ENCODE results near the gene BMP3. TPM values are rescaled to one million over a fixed set of nuclear protein-coding genes. Genes with fewer than 3 reads are reported as not detected.

The BMP3 gene
- polyA plus RNA-seq, 3 donors = not detected

GRCh38 chr4:81049907-81050306 lies 19.4 kb downstream of the BMP3 start:
- Mint-ChIP-seq H3K4me3 (no peak overlapping the region), H3K9me3 (peaks cover 0 to 3% (median 0%) of the 10 kb centered on the region in 7 donors), H3K27ac (no peak overlapping the region), H3K36me3 (no peaks in the 10 kb centered on the region), H3K4me1 (no peaks in the 10 kb centered on the region), H3K27me3 (ENCODE audit: low read depth in 3 of 3) (peaks cover 2% of the 10 kb centered on the region in 3 donors)
- Histone ChIP-seq H3K4me2 (replicated peaks; ENCODE audit: extremely low read depth, low read length, poor library complexity, severe bottlenecking) (no peak overlapping the region), H2AFZ (ENCODE audit: insufficient read depth, low read depth, low read length, poor library complexity, severe bottlenecking) (no peak overlapping the region), H3K9ac (ENCODE audit: insufficient read depth, low read length, poor library complexity, severe bottlenecking) (no peak overlapping the region), H3K79me2 (ENCODE audit: insufficient read depth, low read length) (no peaks in the 10 kb centered on the region), H4K20me1 (ENCODE audit: insufficient read depth, low read length) (no peaks in the 10 kb centered on the region), H3K4me1 (ENCODE audit: control insufficient read depth in 1 of 2, insufficient read depth in 2 of 2, low read length in 2 of 2) (no peaks in the 10 kb centered on the region), H3K27me3 (ENCODE audit: control insufficient read depth in 2 of 2, insufficient read depth in 2 of 2, low read length in 2 of 2) (no peaks in the 10 kb centered on the region), H3K9me3 (replicated peaks in 1 of 2; ENCODE audit: control insufficient read depth in 1 of 2, insufficient read depth in 1 of 2, low read length in 2 of 2) (no peaks in the 10 kb centered on the region), H3K27ac (ENCODE audit: low read depth in 1 of 2, low read length in 2 of 2) (no peak overlapping the region), H3K4me3 (replicated peaks in 1 of 3; ENCODE audit: low read depth in 2 of 3, low read length in 3 of 3) (no peak overlapping the region), H3K36me3 (replicated peaks in 1 of 2; ENCODE audit: control insufficient read depth in 1 of 2, insufficient read depth in 2 of 2, low read length in 2 of 2) (no peaks in the 10 kb centered on the region)
- DNase-seq = no peak
- intact Hi-C loops (cut with micrococcal nuclease) = no loop called here
- WGBS (ENCODE audit: insufficient coverage) = 90% methylated on average over 2 of the region's 3 CpGs
- TF ChIP-seq CTCF (IDR thresholded peaks at IDR 0.05) = no peak

GRCh38 chr4:81052119-81053068 lies 21.9 kb downstream of the BMP3 start:
- Histone ChIP-seq H3K27me3 (ENCODE audit: control insufficient read depth in 2 of 2, insufficient read depth in 2 of 2, low read length in 2 of 2) (no peaks in the 10 kb centered on the region), H2AFZ (ENCODE audit: insufficient read depth, low read depth, low read length, poor library complexity, severe bottlenecking) (no peak overlapping the region), H3K9ac (ENCODE audit: insufficient read depth, low read length, poor library complexity, severe bottlenecking) (no peak overlapping the region), H3K4me2 (replicated peaks; ENCODE audit: extremely low read depth, low read length, poor library complexity, severe bottlenecking) (no peak overlapping the region), H3K36me3 (replicated peaks in 1 of 2; ENCODE audit: control insufficient read depth in 1 of 2, insufficient read depth in 2 of 2, low read length in 2 of 2) (no peaks in the 10 kb centered on the region), H3K9me3 (replicated peaks in 1 of 2; ENCODE audit: control insufficient read depth in 1 of 2, insufficient read depth in 1 of 2, low read length in 2 of 2) (no peaks in the 10 kb centered on the region), H3K4me3 (replicated peaks in 1 of 3; ENCODE audit: low read depth in 2 of 3, low read length in 3 of 3) (no peak overlapping the region), H3K27ac (ENCODE audit: low read depth in 1 of 2, low read length in 2 of 2) (no peak overlapping the region), H4K20me1 (ENCODE audit: insufficient read depth, low read length) (no peaks in the 10 kb centered on the region), H3K79me2 (ENCODE audit: insufficient read depth, low read length) (no peaks in the 10 kb centered on the region), H3K4me1 (ENCODE audit: control insufficient read depth in 1 of 2, insufficient read depth in 2 of 2, low read length in 2 of 2) (no peaks in the 10 kb centered on the region)
- Mint-ChIP-seq H3K36me3 (no peaks in the 10 kb centered on the region), H3K27ac (no peak overlapping the region), H3K9me3 (no peaks in the 10 kb centered on the region), H3K27me3 (ENCODE audit: low read depth in 3 of 3) (peaks cover 0 to 2% (median 2%) of the 10 kb centered on the region in 3 donors), H3K4me1 (no peaks in the 10 kb centered on the region), H3K4me3 (no peak overlapping the region)
- intact Hi-C loops (cut with micrococcal nuclease) = no loop called here
- no peak for DNase-seq
- TF ChIP-seq CTCF (IDR thresholded peaks at IDR 0.05) = peak; percentile 48
- WGBS (ENCODE audit: insufficient coverage) = 39% methylated on average over 3 of the region's 7 CpGs

All from CD14-positive monocyte (primary cell).